ENCODE measurements around the gene IMMP2L. TPM values are rescaled to one million over a fixed set of nuclear protein-coding genes. Genes with fewer than 3 reads are reported as not detected.

The IMMP2L gene
- polyA plus RNA-seq, 1 donor (not counting 4 experiments of a cell fraction or from before 2014, with no cell fraction given), result 14.1 TPM

GRCh38 chr7:111356941-111357340 is 205.4 kb downstream of the IMMP2L start:
- peaks cover 17% of the 10 kb centered on the region for H3K4me1 ChIP-seq (ENCODE audit: control insufficient read depth, extremely low read depth, insufficient read depth, low read length)
- dilution Hi-C loops (cut with MboI; ENCODE audit: extremely low pct_ligation_motif_present, low sequenced_read_pairs), result no loop called here
- no peaks in the 10 kb centered on the region for H4K20me1 ChIP-seq (ENCODE audit: control insufficient read depth, extremely low read depth, insufficient read depth, low read length)
- H3K9me1 ChIP-seq (ENCODE audit: control insufficient read depth, extremely low read depth, insufficient read depth, low read length), result no peaks in the 10 kb centered on the region
- H3K4me3 ChIP-seq (ENCODE audit: control insufficient read depth in 2 of 3, extremely low read depth in 1 of 3, insufficient read depth in 2 of 3, low read depth in 1 of 3, low read length in 3 of 3), result no peak overlapping the region
- H2AFZ ChIP-seq (ENCODE audit: control insufficient read depth, low read length), result no peak overlapping the region
- no peak for TF ChIP-seq CTCF (optimal IDR thresholded peaks at IDR 0.05 in 1 of 3, IDR thresholded peaks at IDR 0.05 in 1 of 3, conservative IDR thresholded peaks at IDR 0.05 in 1 of 3; ENCODE audit: extremely low read depth in 1 of 3, insufficient read depth in 2 of 3, low read length in 3 of 3)
- H3K79me2 ChIP-seq (ENCODE audit: control insufficient read depth, insufficient read depth, low read length), result no peaks in the 10 kb centered on the region
- no peaks in the 10 kb centered on the region for H3K36me3 ChIP-seq (ENCODE audit: control insufficient read depth in 2 of 2, extremely low read depth in 1 of 2, insufficient read depth in 2 of 2, low read length in 2 of 2)
- FAIRE-seq (no peak), DNase-seq (ENCODE audit: low read depth, low spot score) (no peak)
- no peak overlapping the region for H3K9ac ChIP-seq (ENCODE audit: control insufficient read depth, extremely low read depth, insufficient read depth, low read length)
- H3K4me2 ChIP-seq (ENCODE audit: control insufficient read depth, extremely low read depth, insufficient read depth, low read depth, low read length), result no peak overlapping the region
- H3K27ac ChIP-seq (ENCODE audit: control insufficient read depth, insufficient read depth, low read length), result no peak overlapping the region
- H3K27me3 ChIP-seq (ENCODE audit: control insufficient read depth, extremely low read depth, insufficient read depth, low read length), result no peaks in the 10 kb centered on the region
- no peaks in the 10 kb centered on the region for H3K9me3 ChIP-seq (ENCODE audit: control insufficient read depth, low read depth, low read length)

GRCh38 chr7:111352319-111352718 is 210.0 kb downstream of the IMMP2L start:
- Histone ChIP-seq H3K27ac (ENCODE audit: control insufficient read depth, insufficient read depth, low read length) (no peak overlapping the region), H2AFZ (ENCODE audit: control insufficient read depth, low read length) (no peak overlapping the region), H3K4me2 (ENCODE audit: control insufficient read depth, extremely low read depth, insufficient read depth, low read depth, low read length) (no peak overlapping the region), H3K36me3 (ENCODE audit: control insufficient read depth in 2 of 2, extremely low read depth in 1 of 2, insufficient read depth in 2 of 2, low read length in 2 of 2) (no peaks in the 10 kb centered on the region), H3K9ac (ENCODE audit: control insufficient read depth, extremely low read depth, insufficient read depth, low read length) (no peak overlapping the region), H3K4me1 (ENCODE audit: control insufficient read depth, extremely low read depth, insufficient read depth, low read length) (peaks cover 3% of the 10 kb centered on the region), H3K27me3 (ENCODE audit: control insufficient read depth, extremely low read depth, insufficient read depth, low read length) (no peaks in the 10 kb centered on the region), H3K79me2 (ENCODE audit: control insufficient read depth, insufficient read depth, low read length) (no peaks in the 10 kb centered on the region), H3K4me3 (ENCODE audit: control insufficient read depth in 2 of 3, extremely low read depth in 1 of 3, insufficient read depth in 2 of 3, low read depth in 1 of 3, low read length in 3 of 3) (no peak overlapping the region), H4K20me1 (ENCODE audit: control insufficient read depth, extremely low read depth, insufficient read depth, low read length) (no peaks in the 10 kb centered on the region), H3K9me3 (ENCODE audit: control insufficient read depth, low read depth, low read length) (no peaks in the 10 kb centered on the region), H3K9me1 (ENCODE audit: control insufficient read depth, extremely low read depth, insufficient read depth, low read length) (no peaks in the 10 kb centered on the region)
- dilution Hi-C loops (cut with MboI; ENCODE audit: extremely low pct_ligation_motif_present, low sequenced_read_pairs), result no loop called here
- TF ChIP-seq EZH2 (IDR thresholded peaks at IDR 0.05; ENCODE audit: low read length) (no peak), CTCF (optimal IDR thresholded peaks at IDR 0.05 in 1 of 3, IDR thresholded peaks at IDR 0.05 in 1 of 3, conservative IDR thresholded peaks at IDR 0.05 in 1 of 3; ENCODE audit: extremely low read depth in 1 of 3, insufficient read depth in 2 of 3, low read length in 3 of 3) (no peak)
- FAIRE-seq (no peak), DNase-seq (ENCODE audit: low read depth, low spot score) (no peak)

All from keratinocyte (primary cell).